ENCODE measurements around the gene RAP1B.
"Not testable (repeated sequence)": the region's sequence is repeated elsewhere in the genome, so short reads cannot be mapped to it uniquely, and the experiment has no call there.

DNA sequence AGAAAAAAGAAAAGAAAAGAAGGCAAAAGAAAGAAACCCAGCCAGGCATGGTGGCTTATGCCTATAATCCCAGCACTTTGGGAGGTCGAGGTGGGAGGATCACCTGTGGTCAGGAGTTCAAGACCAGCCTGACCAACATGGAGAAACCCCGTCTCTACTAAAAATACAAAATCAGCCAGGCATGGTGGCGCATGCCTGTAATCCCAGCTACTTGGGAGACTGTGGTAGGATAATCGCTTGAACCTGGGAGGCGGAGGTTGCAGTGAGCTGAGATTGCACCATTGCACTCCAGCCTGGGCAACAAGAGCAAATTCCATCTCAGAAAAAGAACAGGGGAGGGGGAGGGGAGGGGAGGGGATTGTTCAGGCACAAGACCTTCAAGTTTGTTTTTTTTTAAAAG lies 66.2 kb downstream of the RAP1B start:
- TF ChIP-seq, protein P1, sequence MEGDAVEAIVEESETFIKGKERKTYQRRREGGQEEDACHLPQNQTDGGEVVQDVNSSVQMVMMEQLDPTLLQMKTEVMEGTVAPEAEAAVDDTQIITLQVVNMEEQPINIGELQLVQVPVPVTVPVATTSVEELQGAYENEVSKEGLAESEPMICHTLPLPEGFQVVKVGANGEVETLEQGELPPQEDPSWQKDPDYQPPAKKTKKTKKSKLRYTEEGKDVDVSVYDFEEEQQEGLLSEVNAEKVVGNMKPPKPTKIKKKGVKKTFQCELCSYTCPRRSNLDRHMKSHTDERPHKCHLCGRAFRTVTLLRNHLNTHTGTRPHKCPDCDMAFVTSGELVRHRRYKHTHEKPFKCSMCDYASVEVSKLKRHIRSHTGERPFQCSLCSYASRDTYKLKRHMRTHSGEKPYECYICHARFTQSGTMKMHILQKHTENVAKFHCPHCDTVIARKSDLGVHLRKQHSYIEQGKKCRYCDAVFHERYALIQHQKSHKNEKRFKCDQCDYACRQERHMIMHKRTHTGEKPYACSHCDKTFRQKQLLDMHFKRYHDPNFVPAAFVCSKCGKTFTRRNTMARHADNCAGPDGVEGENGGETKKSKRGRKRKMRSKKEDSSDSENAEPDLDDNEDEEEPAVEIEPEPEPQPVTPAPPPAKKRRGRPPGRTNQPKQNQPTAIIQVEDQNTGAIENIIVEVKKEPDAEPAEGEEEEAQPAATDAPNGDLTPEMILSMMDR (IDR thresholded peaks at IDR 0.05), result not testable (repeated sequence)
- TF ChIP-seq POLR2A (IDR thresholded peaks at IDR 0.05), result not testable (repeated sequence)

Data from ovary (tissue), 3 donors.